Astrocyte (in vitro differentiated cells and primary cell): ENCODE data around the gene CNTN5.

ENCODE experiments used
- EZH2 ChIP-seq: IDR thresholded peaks from 2 replicates; pipeline ENCODE4 v1.6.1; 2012; ENCODE audit warnings: mild to moderate bottlenecking, low read length, inconsistent platforms; ENCODE audit not compliant: insufficient read depth
- TF ChIP-seq, protein P1 (sequence below): IDR thresholded peaks from 2 replicates; pipeline ENCODE4 v1.5.1; 2011; ENCODE audit warnings: low read depth, mild to moderate bottlenecking, inconsistent platforms, low read length, moderate library complexity; ENCODE audit not compliant: insufficient read depth

DNA sequence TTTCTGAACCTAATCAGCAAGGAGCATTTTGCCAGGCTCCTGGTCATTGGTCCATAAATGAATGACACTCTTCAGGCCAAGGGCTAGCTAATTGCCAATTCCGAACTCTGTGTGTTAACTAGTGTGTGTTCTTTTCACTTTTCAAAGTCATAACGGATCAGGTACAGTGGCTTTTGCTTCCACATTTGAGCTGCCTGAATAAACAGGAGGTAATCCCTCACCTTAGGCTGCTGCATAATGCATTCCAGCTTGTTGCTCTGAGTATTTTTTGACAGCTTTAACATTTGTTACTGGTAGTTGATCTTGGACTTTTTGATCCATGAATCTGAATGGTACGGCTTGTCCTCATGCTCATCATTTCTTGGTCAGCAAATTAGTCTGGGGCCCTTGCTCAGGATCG is 485.1 kb downstream of the CNTN5 start:
- TF ChIP-seq, protein P1, sequence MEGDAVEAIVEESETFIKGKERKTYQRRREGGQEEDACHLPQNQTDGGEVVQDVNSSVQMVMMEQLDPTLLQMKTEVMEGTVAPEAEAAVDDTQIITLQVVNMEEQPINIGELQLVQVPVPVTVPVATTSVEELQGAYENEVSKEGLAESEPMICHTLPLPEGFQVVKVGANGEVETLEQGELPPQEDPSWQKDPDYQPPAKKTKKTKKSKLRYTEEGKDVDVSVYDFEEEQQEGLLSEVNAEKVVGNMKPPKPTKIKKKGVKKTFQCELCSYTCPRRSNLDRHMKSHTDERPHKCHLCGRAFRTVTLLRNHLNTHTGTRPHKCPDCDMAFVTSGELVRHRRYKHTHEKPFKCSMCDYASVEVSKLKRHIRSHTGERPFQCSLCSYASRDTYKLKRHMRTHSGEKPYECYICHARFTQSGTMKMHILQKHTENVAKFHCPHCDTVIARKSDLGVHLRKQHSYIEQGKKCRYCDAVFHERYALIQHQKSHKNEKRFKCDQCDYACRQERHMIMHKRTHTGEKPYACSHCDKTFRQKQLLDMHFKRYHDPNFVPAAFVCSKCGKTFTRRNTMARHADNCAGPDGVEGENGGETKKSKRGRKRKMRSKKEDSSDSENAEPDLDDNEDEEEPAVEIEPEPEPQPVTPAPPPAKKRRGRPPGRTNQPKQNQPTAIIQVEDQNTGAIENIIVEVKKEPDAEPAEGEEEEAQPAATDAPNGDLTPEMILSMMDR: no peak
- no peak for TF ChIP-seq EZH2
